Lung (tissue), 12 donors: ENCODE data around the gene KLK14. TPM values are rescaled to one million over a fixed set of nuclear protein-coding genes. Genes with fewer than 3 reads are reported as not detected.
A peak's percentile ranks its signal among the peaks of the same experiment; 100 is the strongest.

ENCODE experiments used
- ATAC-seq: fragments of 200-7000 bp; cut with Tn5 transposase; one replicate; pipeline ENCODE4 v1.9.1; 2020; ENCODE audit warnings: moderate number of reproducible peaks; ENCODE audit not compliant: insufficient read depth, low FRiP score
- DNase-seq, 3 donors: peaks; one replicate each; pipeline ENCODE4 v3.0.0-alpha.2; 2013 to 2017
- H3K27ac ChIP-seq, 2 donors: one replicate each; pipeline ENCODE4 v1.5.1; 2013; ENCODE audit warnings: mild to moderate bottlenecking in 2 of 2, moderate library complexity in 2 of 2, control low read depth in 1 of 2, inconsistent platforms in 1 of 2, low read depth in 1 of 2, low read length in 1 of 2
- H3K27me3 ChIP-seq, 3 donors: one replicate each; pipeline ENCODE4 v1.5.1; 2013; ENCODE audit warnings: low read length in 2 of 3; ENCODE audit not compliant: control insufficient read depth in 3 of 3, insufficient read depth in 3 of 3
- H3K36me3 ChIP-seq, 4 donors: one replicate each; pipeline ENCODE4 v1.5.1; 2013; ENCODE audit warnings: low read length in 4 of 4, mild to moderate bottlenecking in 1 of 4, moderate library complexity in 1 of 4; ENCODE audit not compliant: control insufficient read depth in 4 of 4, insufficient read depth in 4 of 4
- H3K4me1 ChIP-seq, 5 donors: one replicate each; pipeline ENCODE4 v1.5.1; 2013; ENCODE audit warnings: low read length in 5 of 5, mild to moderate bottlenecking in 2 of 5, moderate library complexity in 1 of 5; ENCODE audit not compliant: control insufficient read depth in 5 of 5, insufficient read depth in 5 of 5
- H3K4me3 ChIP-seq: one replicate; pipeline ENCODE4 v1.5.1; 2013; ENCODE audit warnings: mild to moderate bottlenecking, control low read depth, moderate library complexity
- H3K9ac ChIP-seq, 2 donors: one replicate each; pipeline ENCODE4 v1.5.1; 2013; ENCODE audit warnings: low read length in 2 of 2, control low read depth in 1 of 2; ENCODE audit not compliant: insufficient read depth in 1 of 2
- H3K9me3 ChIP-seq, 4 donors: one replicate each; pipeline ENCODE4 v1.5.1; 2013; ENCODE audit warnings: low read length in 3 of 4, mild to moderate bottlenecking in 1 of 4, moderate library complexity in 1 of 4; ENCODE audit not compliant: control insufficient read depth in 4 of 4, insufficient read depth in 3 of 4
- CTCF ChIP-seq: IDR thresholded peaks from 2 replicates; pipeline ENCODE4 v1.5.1; 2012; ENCODE audit warnings: mild to moderate bottlenecking; ENCODE audit errors: control extremely low read depth, extremely low read depth
- WGBS, 2 donors: extraction: QIAGEN DNeasy Blood & Tissue Kit; methylation state at CpG; one replicate each; pipeline ENCODE4 v1.1.7; 2013; 5-methylcytosine and 5-hydroxymethylcytosine counted together
- polyA plus RNA-seq, 2 donors: library from polyadenylated mRNA; stranded (reverse); fragments of 200-250 nt; gene quantifications; one replicate each; pipeline ENCODE4 v1.2.1, GENCODE V29; 2013
- total RNA-seq, 2 donors: library from RNA; depleted of rRNA in 1 of 2; stranded (reverse); fragments of >200 nt in 1 of 2; gene quantifications; one replicate each; pipeline ENCODE4 v1.2.1, GENCODE V29; 2014 to 2021
- donor health status: control.
- donor health status: control.
- donor health status: Bipolar disorder and iron deficiency.
- donor health status: healthy.
- donor health status: DM: yes; HTN: yes; CAD: no.

KLK14 gene
- total and polyA plus RNA-seq, 4 donors = 0.46 to 3.9 (median 0.89) TPM

DNA sequence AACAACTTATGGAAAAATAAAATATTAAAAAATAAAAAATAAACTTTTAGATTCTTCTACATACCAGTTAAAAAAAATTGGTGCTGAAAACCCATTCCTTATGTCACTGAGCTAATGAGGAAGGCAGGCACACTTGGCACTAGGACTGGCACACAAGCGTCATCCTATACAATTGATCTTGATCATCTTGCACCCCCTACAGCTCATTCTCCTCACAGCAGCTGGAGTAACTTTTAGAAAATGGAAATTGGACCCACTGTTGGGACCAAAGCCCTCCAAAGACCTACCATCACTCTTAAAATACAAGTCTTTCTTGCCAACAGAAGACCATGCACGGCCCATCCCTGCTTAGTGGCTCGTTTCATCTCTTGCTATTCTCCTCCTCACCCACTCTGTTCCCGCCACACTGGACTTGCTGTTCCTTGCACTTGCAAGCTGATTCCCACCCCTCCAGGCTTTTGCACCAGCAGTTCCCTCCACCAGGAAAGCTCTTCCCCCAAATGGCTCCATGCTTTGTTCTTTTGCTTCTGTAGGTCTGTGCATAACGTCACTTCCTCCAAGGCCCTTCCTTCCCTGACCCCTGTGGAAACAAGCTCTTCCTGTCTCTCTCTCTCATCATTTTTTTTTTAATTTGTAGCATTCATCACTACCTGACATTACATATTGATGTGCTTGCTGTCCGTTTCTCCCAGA, 13.9 kb upstream of the KLK14 start:
- Histone ChIP-seq H3K27ac (no peak overlapping the region), H3K4me1 (peaks cover 0 to 4% (median 0%) of the 10 kb centered on the region in 5 donors), H3K36me3 (peaks cover 0 to 20% (median 2%) of the 10 kb centered on the region in 4 donors), H3K9ac (no peak overlapping the region), H3K4me3 (no peak overlapping the region), H3K9me3 (no peaks in the 10 kb centered on the region), H3K27me3 (no peaks in the 10 kb centered on the region)
- no peak for TF ChIP-seq CTCF
- no peak for ATAC-seq
- WGBS, 2 donors = 74 to 83% methylated on average over 6 of the region's 6 CpGs
- no peak for DNase-seq

DNA sequence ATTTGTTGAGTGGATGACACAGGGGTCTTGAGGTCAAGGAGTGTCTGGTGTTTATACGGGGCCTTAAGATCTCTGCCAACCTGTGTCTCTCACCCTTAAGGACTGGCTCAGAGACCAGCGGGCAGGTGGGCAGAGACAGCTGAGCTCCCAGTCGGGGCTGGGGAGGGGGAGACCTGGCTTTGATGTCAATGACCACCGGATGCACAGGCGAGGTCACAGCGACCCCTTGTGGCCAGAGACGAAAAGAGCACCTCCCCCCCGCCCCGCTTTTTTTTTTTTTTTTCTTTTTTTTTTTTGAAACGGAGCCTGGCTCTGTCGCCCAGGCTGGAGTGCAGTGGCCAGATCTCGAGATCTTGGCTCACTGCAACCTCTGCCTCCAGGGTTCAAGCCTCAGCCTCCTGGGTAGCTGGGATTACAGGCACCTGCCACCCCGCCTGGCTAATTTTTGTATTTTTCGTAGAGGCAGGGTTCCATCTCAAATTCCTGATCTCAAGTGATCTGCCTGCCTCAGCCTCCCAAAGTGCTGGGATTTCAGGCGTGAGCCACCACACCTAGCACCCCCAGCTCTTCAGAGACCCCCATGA, 12.1 kb upstream of the KLK14 start:
- H3K9ac ChIP-seq = no peak overlapping the region
- no peaks in the 10 kb centered on the region for H3K27me3 ChIP-seq
- peak; percentile 18 to 35 (median 27) for DNase-seq
- H3K4me1 ChIP-seq = peaks cover 0 to 4% (median 0%) of the 10 kb centered on the region in 5 donors
- no peak overlapping the region for H3K4me3 ChIP-seq
- H3K36me3 ChIP-seq = peaks cover 0 to 16% (median 2%) of the 10 kb centered on the region in 4 donors
- H3K27ac ChIP-seq = no peak overlapping the region
- peak; percentile 2 for TF ChIP-seq CTCF
- 30 to 35% methylated on average over 14 to 15 of the region's 15 CpGs for WGBS, 2 donors
- no peak for ATAC-seq
- no peaks in the 10 kb centered on the region for H3K9me3 ChIP-seq

DNA sequence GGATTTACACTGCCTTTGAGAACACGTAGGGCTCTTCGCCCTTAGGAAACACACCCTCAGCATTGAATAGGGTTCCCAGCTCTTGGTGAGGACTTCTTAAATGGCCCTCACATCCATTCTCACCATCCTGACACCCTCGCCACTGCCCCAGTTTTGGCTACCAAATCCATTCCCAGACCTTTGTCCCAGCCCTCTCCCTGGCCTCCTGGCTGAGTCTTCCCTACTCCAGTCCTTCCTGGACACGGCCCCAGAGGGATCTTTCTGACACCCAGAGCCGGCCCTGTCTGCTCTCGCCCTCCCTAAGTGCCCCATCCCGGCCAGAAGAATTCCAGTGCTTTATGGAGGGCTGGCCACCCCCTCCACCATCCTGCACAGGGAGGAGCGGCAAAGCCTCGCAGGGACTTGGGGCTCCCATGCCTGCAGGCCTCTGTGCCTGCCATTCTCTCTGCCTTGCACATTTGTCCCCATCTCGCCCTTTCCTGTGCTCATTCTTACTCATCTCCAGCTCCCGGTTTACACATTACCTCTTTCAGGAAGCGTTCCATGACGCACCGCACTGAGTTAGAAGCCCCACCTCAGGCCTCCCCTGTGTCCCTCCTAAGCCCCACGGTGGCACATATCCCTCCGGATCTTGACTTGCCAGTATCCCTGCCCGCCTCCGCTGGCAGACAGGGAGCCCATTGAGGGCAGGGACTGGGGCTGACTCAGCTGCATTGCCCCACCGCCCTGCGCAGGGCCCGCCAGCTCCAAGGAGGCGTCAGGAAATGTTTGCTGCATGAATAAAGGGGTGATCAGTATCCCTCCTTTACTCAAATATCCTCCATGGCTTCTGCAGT, 11.0 kb upstream of the KLK14 start:
- Histone ChIP-seq H3K27ac (no peak overlapping the region), H3K9ac (no peak overlapping the region), H3K9me3 (no peaks in the 10 kb centered on the region), H3K36me3 (peaks cover 0 to 11% (median 2%) of the 10 kb centered on the region in 4 donors), H3K27me3 (no peaks in the 10 kb centered on the region), H3K4me1 (peaks cover 0 to 8% (median 0%) of the 10 kb centered on the region in 5 donors), H3K4me3 (no peak overlapping the region)
- ATAC-seq (no peak), DNase-seq (no peak)
- 74 to 85% methylated on average over 22 of the region's 22 CpGs for WGBS, 2 donors
- TF ChIP-seq CTCF = no peak
